ENCODE results near the gene ZNF85.
"Not testable (repeated sequence)": the region's sequence is repeated elsewhere in the genome, so short reads cannot be mapped to it uniquely, and the experiment has no call there.

Gene ZNF85

DNA sequence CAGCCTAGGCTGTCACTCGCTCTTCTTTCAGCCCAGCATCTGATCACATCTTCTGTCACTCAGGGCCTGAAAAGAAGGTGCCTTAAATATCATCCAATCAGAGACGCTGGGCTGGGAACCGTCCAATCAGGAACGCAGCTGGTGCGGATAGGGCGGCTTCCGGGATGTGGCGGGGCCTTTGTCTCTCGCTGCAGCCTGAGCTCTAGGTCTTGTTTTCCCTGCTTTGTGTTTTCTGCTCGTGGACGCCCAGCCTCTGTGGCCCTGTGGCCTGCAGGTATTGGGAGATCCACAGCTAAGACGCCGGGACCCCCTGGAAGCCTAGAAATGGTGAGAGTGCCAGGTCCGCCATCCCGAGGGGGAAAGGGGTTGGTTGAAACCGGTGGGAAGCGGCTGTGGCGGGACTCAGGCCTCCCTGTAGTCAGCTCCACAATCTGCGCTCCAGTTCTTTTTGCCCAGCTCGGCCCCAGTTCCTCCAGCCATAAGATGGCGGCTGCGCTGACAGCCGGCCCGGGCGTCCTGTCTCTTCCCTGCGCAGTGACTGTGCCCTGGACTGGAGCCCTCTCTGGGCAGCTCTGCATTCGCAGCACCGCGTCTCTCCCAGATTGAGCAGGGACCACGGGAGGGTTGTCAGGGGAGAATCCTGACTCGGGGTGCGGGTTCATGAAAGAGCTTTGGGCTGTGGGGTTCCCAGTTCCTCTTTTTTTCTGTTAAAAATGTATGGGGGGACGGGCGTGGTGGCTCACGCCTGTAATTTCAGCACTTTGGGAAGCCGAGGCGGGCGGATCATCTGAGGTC is at the start of gene ZNF85:
Gene ZNF85, plus strand, starts transcription at position 175 of the 795 bp plus-strand sequence. Its CDS starts 150 bp downstream, at position 325.
- peak; percentile 61 to 81 (median 72) for DNase-seq

DNA sequence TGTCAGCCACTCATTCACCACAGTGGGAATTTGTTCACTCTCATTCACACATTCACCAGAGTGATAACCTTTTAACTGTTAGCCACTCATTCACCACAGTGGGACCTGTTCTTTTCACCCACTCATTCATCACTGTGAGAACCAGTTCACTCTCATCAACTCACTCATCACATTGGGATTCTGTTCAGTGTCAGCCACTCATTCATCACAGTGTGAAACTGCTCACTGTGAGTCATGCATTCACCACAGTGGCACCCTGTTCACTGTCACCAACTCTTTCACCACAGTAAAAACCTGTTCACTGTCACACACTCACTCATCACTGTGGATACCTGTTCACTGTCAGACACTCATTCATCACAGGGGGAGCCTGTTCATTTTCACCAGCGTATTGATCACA is 43.5 kb upstream of the ZNF85 start:
- DNase-seq = no peak

DNA sequence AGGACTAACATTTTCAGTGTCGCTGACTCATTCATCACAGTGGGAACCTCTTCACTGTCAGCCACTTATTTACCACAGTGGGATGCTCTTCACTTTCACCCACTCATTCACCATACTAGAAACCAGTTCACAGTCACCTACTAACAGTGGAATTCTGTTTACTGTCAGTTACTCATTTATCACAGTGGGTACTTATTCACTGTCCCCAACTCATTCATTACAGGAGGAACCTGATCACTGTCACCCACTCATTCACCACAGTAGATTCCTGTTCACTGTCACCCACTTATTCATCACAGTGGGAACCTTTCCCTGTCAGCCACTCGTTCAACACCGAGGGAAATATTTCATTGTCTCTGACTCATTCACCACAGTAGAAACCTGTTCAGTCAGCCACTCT is 10.1 kb upstream of the ZNF85 start:
- no peak for DNase-seq

- DNase-seq = no peak
Observed at GRCh38 chr19:20925481-20925880, 2.4 kb downstream of the ZNF85 start.

DNA sequence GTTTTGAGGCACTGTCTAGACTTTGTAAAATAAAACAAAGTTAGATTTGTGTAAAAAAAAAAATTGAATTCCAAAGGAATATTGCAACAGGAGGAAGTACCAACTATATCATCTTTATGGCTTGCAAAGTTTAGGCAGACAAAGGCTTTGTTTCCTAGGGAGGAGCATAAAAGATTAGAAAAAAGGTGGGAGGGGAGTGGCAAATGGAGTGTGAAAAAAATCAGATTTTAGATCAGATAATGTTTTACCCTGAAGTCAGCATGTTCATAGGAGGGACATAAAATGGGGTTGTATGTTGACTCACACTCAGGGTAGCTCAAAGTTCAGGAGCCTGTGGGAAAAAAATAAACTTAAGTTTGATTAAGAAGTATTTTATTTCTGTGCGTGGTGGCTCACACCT is 3.7 kb downstream of the ZNF85 start:
- no peak for DNase-seq

GRCh38 chr19:20928371-20928770 is 5.3 kb downstream of the ZNF85 start:
- DNase-seq = no peak

GRCh38 chr19:20936322-20936947 is 13.4 kb downstream of the ZNF85 start:
- DNase-seq = not testable (repeated sequence)

DNA sequence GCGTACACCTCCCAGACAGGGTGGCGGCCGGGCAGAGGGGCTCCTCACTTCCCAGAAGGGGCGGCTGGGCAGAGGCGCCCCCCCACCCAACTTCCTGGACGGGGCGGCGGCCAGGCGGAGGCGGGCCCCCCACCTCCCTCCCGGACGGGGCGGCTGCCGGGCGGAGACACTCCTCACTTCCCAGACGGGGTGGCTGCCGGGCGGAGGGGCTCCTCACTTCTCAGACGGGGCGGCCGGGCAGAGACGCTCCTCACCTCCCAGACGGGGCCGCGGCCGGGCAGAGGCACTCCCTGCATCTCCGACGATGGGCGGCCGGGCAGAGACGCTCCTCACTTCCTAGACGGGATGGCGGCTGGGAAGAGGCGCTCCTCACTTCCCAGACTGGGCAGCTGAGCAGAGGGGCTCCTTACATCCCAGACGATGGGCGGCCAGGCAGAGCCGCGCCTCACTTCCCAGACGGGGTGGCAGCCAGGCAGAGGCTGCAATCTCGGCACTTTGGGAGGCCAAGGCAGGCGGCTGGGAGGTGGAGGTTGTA is 29.6 kb downstream of the ZNF85 start:
- DNase-seq = not testable (repeated sequence)

GRCh38 chr19:20964798-20965197 is 41.7 kb downstream of the ZNF85 start:
- no peak for DNase-seq

DNA sequence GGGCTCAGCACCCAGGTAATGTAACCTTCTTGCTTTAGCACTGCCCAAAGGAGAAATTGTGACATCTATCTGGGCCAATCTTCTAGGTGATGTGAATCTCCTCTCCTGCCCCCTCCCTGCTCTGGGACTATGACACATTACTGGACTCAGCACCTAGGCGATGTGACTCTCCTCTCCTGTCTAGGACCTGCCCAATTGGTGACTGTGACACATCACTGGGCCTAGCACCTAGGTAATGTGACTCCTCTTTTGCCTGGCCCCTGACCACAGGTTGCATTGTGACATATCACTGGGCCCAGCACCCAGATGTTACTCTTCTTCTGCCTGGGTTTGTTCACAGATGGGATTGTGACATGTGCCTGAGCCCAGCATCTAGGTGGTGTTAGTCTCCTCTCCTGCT is 45.0 kb downstream of the ZNF85 start:
- no peak for DNase-seq

GRCh38 chr19:20969498-20969897 is 46.4 kb downstream of the ZNF85 start:
- DNase-seq = no peak

GRCh38 chr19:20969898-20970297 is 46.8 kb downstream of the ZNF85 start:
- no peak for DNase-seq

GRCh38 chr19:20992788-20993187 is 69.7 kb downstream of the ZNF85 start:
- DNase-seq = not testable (repeated sequence)

- DNase-seq = peak; percentile 64 to 76 (median 68)
Observed at GRCh38 chr19:20999731-21000352, 76.8 kb downstream of the ZNF85 start.
